ENCODE measurements around the gene CRACR2A.

GRCh38 chr12:3700861-3701260, 52.0 kb downstream of the CRACR2A start:
- TF ChIP-seq POLR2AphosphoS5 (IDR thresholded peaks at IDR 0.05; ENCODE audit: low read depth, low read length) (no peak), TCF7L2 (IDR thresholded peaks at IDR 0.05; ENCODE audit: low read depth, low read length) (no peak), REST (IDR thresholded peaks at IDR 0.05; ENCODE audit: insufficient read depth in 1 of 2, low read depth in 2 of 2, low read length in 1 of 2) (no peak)
- TF ChIP-seq, protein P1, sequence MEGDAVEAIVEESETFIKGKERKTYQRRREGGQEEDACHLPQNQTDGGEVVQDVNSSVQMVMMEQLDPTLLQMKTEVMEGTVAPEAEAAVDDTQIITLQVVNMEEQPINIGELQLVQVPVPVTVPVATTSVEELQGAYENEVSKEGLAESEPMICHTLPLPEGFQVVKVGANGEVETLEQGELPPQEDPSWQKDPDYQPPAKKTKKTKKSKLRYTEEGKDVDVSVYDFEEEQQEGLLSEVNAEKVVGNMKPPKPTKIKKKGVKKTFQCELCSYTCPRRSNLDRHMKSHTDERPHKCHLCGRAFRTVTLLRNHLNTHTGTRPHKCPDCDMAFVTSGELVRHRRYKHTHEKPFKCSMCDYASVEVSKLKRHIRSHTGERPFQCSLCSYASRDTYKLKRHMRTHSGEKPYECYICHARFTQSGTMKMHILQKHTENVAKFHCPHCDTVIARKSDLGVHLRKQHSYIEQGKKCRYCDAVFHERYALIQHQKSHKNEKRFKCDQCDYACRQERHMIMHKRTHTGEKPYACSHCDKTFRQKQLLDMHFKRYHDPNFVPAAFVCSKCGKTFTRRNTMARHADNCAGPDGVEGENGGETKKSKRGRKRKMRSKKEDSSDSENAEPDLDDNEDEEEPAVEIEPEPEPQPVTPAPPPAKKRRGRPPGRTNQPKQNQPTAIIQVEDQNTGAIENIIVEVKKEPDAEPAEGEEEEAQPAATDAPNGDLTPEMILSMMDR (IDR thresholded peaks at IDR 0.05) = no peak

All from Panc1 (cell line).